ENCODE results near the gene POT1. TPM values are rescaled to one million over a fixed set of nuclear protein-coding genes. Genes with fewer than 3 reads are reported as not detected.

Gene POT1
- total and polyA plus RNA-seq, 2 experiments from 2014 or later: 12.0 to 40.4 TPM

GRCh38 chr7:124908259-124908658, 21.4 kb downstream of the POT1 start (continued):
- TF ChIP-seq REST (IDR thresholded peaks at IDR 0.05; ENCODE audit: unreplicated experiment): no peak
- TF ChIP-seq ETS1 (IDR thresholded peaks at IDR 0.05): no peak

- Histone ChIP-seq H3K36me3 (ENCODE audit: insufficient read depth) (no peaks in the 10 kb centered on the region), H3K4me2 (no peak overlapping the region), H3F3A (replicated peaks; ENCODE audit: low read depth) (no peaks in the 10 kb centered on the region), H3K4me3 (no peak overlapping the region), H3K4me1 (ENCODE audit: insufficient read depth) (no peaks in the 10 kb centered on the region), H3K79me2 (replicated peaks; ENCODE audit: insufficient read depth) (peaks cover 36% of the 10 kb centered on the region), H3K27ac (ENCODE audit: low read depth) (no peak overlapping the region), H3K27me3 (ENCODE audit: insufficient read depth) (no peaks in the 10 kb centered on the region), H3K9me2 (ENCODE audit: insufficient read depth) (no peaks in the 10 kb centered on the region), H4K20me1 (replicated peaks; ENCODE audit: insufficient read depth) (0 out of 2 replicates have a peak, but pooled peaks cover 4% of the 10 kb centered on the region), H2AFZ (no peak overlapping the region)
- no peak for ATAC-seq
- no peaks in the 10 kb centered on the region for H3K4me1 Mint-ChIP-seq
- H3K4me3 Mint-ChIP-seq: no peak overlapping the region
- no peaks in the 10 kb centered on the region for H3K27me3 Mint-ChIP-seq (ENCODE audit: insufficient read depth, low read depth, poor library complexity)
- no peak overlapping the region for H3K27ac Mint-ChIP-seq
- H3K9me3 Mint-ChIP-seq: peaks cover 18% of the 10 kb centered on the region
- peaks cover 13% of the 10 kb centered on the region; the same call in 2 of the 3 replicates for H3K36me3 Mint-ChIP-seq (ENCODE audit: low read depth)
- DNase-seq (ENCODE audit: low spot score): no peak
- TF ChIP-seq ETS1 (IDR thresholded peaks at IDR 0.05): no peak
- TF ChIP-seq NANOG (IDR thresholded peaks at IDR 0.05; ENCODE audit: borderline replicate concordance): no peak
- TF ChIP-seq CREB1 (CRISPR knock-in tag; IDR thresholded peaks at IDR 0.05; ENCODE audit: low read depth): no peak
- TF ChIP-seq EZH2phosphoT487 (IDR thresholded peaks at IDR 0.05; ENCODE audit: unreplicated experiment): no peak
- TF ChIP-seq REST (IDR thresholded peaks at IDR 0.05; ENCODE audit: unreplicated experiment): no peak
- no peak for TF ChIP-seq ZNF114 (CRISPR knock-in tag; IDR thresholded peaks at IDR 0.05)
- TF ChIP-seq EZH2 (IDR thresholded peaks at IDR 0.05; ENCODE audit: low read depth, unreplicated experiment): no peak
- TF ChIP-seq ZNF331 (CRISPR knock-in tag; IDR thresholded peaks at IDR 0.05; ENCODE audit: low read depth): no peak
- no peak for TF ChIP-seq CTCF (conservative IDR thresholded peaks at IDR 0.05; ENCODE audit: low read depth in 2 of 2)
These were observed 22.1 kb downstream of the POT1 start for GRCh38 chr7:124907490-124907889.

Data from GM23338 (cell line).